PC-9 (cell line): ENCODE measurements around the gene EYA2.

ENCODE experiments used
- EZH2 ChIP-seq: fragments of 200-600 bp; sonication (generic); IDR thresholded peaks from 2 replicates; pipeline ENCODE4 v1.8.0; 2017; ENCODE audit warnings: antibody characterized with exemption, low read depth
- TF ChIP-seq, protein P1 (sequence below): fragments of 200-600 bp; sonication (generic); conservative IDR thresholded peaks from 2 replicates; pipeline ENCODE4 v1.6.1; 2017; ENCODE audit warnings: mixed run types, antibody characterized with exemption, mild to moderate bottlenecking, moderate library complexity

- TF ChIP-seq, protein P1, sequence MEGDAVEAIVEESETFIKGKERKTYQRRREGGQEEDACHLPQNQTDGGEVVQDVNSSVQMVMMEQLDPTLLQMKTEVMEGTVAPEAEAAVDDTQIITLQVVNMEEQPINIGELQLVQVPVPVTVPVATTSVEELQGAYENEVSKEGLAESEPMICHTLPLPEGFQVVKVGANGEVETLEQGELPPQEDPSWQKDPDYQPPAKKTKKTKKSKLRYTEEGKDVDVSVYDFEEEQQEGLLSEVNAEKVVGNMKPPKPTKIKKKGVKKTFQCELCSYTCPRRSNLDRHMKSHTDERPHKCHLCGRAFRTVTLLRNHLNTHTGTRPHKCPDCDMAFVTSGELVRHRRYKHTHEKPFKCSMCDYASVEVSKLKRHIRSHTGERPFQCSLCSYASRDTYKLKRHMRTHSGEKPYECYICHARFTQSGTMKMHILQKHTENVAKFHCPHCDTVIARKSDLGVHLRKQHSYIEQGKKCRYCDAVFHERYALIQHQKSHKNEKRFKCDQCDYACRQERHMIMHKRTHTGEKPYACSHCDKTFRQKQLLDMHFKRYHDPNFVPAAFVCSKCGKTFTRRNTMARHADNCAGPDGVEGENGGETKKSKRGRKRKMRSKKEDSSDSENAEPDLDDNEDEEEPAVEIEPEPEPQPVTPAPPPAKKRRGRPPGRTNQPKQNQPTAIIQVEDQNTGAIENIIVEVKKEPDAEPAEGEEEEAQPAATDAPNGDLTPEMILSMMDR, result no peak
- TF ChIP-seq EZH2, result no peak
Observed at GRCh38 chr20:47080365-47080764, 185.7 kb downstream of the EYA2 start.
